Peyer's patch (tissue), 4 donors: ENCODE data around the gene EYS.

Experiments
- POLR2A ChIP-seq, 2 donors: fragments of 450-650 bp; IDR thresholded peaks; one replicate each; pipeline ENCODE4 v1.5.1; 2017; ENCODE audit warnings: antibody characterized with exemption in 2 of 2, mild to moderate bottlenecking in 2 of 2, moderate library complexity in 2 of 2
- TF ChIP-seq, protein P1 (sequence below), 6 experiments: fragments of 450-650 bp in 4 of 6; fragments of 200-600 bp in 2 of 6; sonication (generic) in 1 of 6; IDR thresholded peaks; one replicate each; pipeline ENCODE4 v1.5.1; 2017 to 2019; ENCODE audit warnings: antibody characterized with exemption in 6 of 6, mild to moderate bottlenecking in 3 of 6, moderate library complexity in 1 of 6

DNA sequence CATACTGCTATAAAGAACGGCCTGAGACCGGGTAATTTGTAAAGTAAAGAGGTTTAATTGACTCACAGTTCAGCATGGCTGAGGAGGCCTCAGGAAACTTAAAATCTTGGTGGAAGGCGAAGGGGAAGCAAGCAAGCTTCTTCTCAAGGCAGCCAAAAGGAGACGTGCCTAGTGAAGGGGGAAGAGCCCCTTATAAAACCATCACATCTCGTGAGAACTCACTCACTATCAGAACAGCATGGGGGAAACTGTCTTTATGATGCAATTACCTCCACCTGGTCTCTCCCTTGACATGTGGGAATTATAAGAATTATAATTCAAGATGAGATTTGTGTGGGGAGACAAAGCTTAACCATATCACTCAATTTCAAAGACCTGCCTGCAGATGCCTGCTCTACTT lies 447.0 kb downstream of the EYS start:
- TF ChIP-seq, protein P1, sequence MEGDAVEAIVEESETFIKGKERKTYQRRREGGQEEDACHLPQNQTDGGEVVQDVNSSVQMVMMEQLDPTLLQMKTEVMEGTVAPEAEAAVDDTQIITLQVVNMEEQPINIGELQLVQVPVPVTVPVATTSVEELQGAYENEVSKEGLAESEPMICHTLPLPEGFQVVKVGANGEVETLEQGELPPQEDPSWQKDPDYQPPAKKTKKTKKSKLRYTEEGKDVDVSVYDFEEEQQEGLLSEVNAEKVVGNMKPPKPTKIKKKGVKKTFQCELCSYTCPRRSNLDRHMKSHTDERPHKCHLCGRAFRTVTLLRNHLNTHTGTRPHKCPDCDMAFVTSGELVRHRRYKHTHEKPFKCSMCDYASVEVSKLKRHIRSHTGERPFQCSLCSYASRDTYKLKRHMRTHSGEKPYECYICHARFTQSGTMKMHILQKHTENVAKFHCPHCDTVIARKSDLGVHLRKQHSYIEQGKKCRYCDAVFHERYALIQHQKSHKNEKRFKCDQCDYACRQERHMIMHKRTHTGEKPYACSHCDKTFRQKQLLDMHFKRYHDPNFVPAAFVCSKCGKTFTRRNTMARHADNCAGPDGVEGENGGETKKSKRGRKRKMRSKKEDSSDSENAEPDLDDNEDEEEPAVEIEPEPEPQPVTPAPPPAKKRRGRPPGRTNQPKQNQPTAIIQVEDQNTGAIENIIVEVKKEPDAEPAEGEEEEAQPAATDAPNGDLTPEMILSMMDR (IDR thresholded peaks at IDR 0.05), result no peak
- TF ChIP-seq POLR2A (IDR thresholded peaks at IDR 0.05), result no peak
